Stomach (tissue), 9 donors: ENCODE results near the gene PTTG1IP2. TPM values are rescaled to one million over a fixed set of nuclear protein-coding genes. Genes with fewer than 3 reads are reported as not detected.

Experiments used
- DNase-seq, 2 donors: peaks; one replicate each; pipeline versions ENCODE4 v3.0.0 to v3.0.0-alpha.2; 2013 to 2019
- H3K27ac ChIP-seq, 5 donors: fragments of 200-600 bp in 4 of 5; sonication (generic) in 4 of 5; one replicate each; pipeline ENCODE4 v1.5.1; 2013 to 2019; ENCODE audit warnings: mild to moderate bottlenecking in 1 of 5, moderate library complexity in 1 of 5
- H3K27me3 ChIP-seq, 3 donors: fragments of 200-600 bp; sonication (generic); one replicate each; pipeline ENCODE4 v1.5.1; 2017 to 2019; ENCODE audit warnings: mixed run types in 1 of 3
- H3K36me3 ChIP-seq, 4 donors: fragments of 200-600 bp; sonication (generic); 1 replicate in 3 of 4; 2 replicates in 1 of 4; pipeline ENCODE4 v1.5.1; 2016 to 2019
- H3K4me1 ChIP-seq, 4 donors: fragments of 200-600 bp; sonication (generic); one replicate each; pipeline ENCODE4 v1.5.1; 2016 to 2019
- H3K4me3 ChIP-seq, 4 donors: fragments of 200-600 bp; sonication (generic) in 3 of 4; one replicate each; pipeline ENCODE4 v1.5.1; 2016 to 2019; ENCODE audit warnings: mild to moderate bottlenecking in 1 of 4
- H3K9me3 ChIP-seq, 4 donors: fragments of 200-600 bp; sonication (generic); one replicate each; pipeline ENCODE4 v1.5.1; 2016 to 2019
- CTCF ChIP-seq, 7 experiments: fragments of 450-650 bp in 4 of 7; fragments of 200-600 bp in 3 of 7; sonication (generic) in 3 of 7; IDR thresholded peaks; one replicate each; pipeline ENCODE4 v1.5.1; 2016 to 2019; ENCODE audit warnings: antibody characterized with exemption in 7 of 7, control low read depth in 2 of 7, mild to moderate bottlenecking in 1 of 7
- EP300 ChIP-seq: sonication (generic); formaldehyde crosslinking; IDR thresholded peaks from one replicate; pipeline ENCODE4 v1.6.1; 2017; ENCODE audit warnings: antibody characterized with exemption
- POLR2A ChIP-seq, 4 donors: fragments of 450-650 bp; IDR thresholded peaks; one replicate each; pipeline ENCODE4 v1.6.1; 2016; ENCODE audit warnings: antibody characterized with exemption in 4 of 4, control low read depth in 2 of 4, mild to moderate bottlenecking in 1 of 4, moderate library complexity in 1 of 4
- POLR2AphosphoS5 ChIP-seq, 3 donors: sonication (generic); formaldehyde crosslinking; IDR thresholded peaks; one replicate each; pipeline ENCODE4 v1.6.1; 2016; ENCODE audit warnings: antibody characterized with exemption in 3 of 3
- WGBS, 5 donors: extraction: QIAGEN DNeasy Blood & Tissue Kit in 3 of 5; methylation state at CpG; one replicate each; pipeline versions ENCODE4 v1.1.5 to v1.1.7; 2013 to 2018; 5-methylcytosine and 5-hydroxymethylcytosine counted together
- intact Hi-C: fragments of 100-400 bp; cut with DNase I; formaldehyde crosslinking; loops from one replicate; pipeline ENCODE4 v1.15.1; 2023; ENCODE audit warnings: low total_unique reads
- polyA plus RNA-seq, 3 donors: library from polyadenylated mRNA; stranded (reverse); fragments of 200-250 nt; gene quantifications; one replicate each; pipeline ENCODE4 v1.2.3, GENCODE V29; 2013
- total RNA-seq, 5 donors: library from RNA; depleted of rRNA; stranded (reverse); fragments of >200 nt; gene quantifications; one replicate each; pipeline versions ENCODE4 v1.1.0 to v1.2.3, GENCODE V29; 2014 to 2016
- donor health status: healthy with polysubstance abuse.
- donor health status: Bipolar disorder and iron deficiency.
- donor health status: healthy.

The PTTG1IP2 gene
- total and polyA plus RNA-seq, 8 donors, result not detected

DNA sequence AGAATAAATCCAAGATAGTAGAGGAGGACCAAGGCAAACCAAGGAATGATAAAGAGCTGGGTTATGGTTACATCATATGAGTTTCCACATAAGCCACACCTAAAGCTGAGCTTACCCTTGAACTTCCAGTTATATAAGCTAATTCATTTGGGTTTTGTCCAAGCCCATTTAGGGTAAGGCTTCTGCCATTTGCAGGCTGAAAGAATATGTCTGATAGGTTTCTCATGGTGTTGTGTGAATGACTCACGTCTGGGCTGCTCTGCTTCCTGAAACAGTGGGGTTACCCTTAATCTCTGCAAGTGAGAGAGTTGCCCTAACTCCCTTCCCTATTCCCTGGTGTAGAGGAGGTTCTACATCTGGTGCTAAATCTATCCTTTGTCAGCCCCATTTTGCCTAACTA is 60.8 kb downstream of the PTTG1IP2 start:
- DNase-seq, result no peak
- 36 to 80% (median 56%) methylated on average over 1 of the region's 1 CpG for WGBS, 5 donors
- TF ChIP-seq POLR2A (IDR thresholded peaks at IDR 0.05) (no peak), EP300 (no peak), CTCF (IDR thresholded peaks at IDR 0.05) (no peak), POLR2AphosphoS5 (IDR thresholded peaks at IDR 0.05) (no peak)
- no peak overlapping the region for H3K4me3 ChIP-seq
- no peak overlapping the region for H3K27ac ChIP-seq
- intact Hi-C loops, result no loop called here
- no peaks in the 10 kb centered on the region for H3K36me3 ChIP-seq
- no peaks in the 10 kb centered on the region for H3K9me3 ChIP-seq
- H3K4me1 ChIP-seq, result no peaks in the 10 kb centered on the region
- no peaks in the 10 kb centered on the region for H3K27me3 ChIP-seq

DNA sequence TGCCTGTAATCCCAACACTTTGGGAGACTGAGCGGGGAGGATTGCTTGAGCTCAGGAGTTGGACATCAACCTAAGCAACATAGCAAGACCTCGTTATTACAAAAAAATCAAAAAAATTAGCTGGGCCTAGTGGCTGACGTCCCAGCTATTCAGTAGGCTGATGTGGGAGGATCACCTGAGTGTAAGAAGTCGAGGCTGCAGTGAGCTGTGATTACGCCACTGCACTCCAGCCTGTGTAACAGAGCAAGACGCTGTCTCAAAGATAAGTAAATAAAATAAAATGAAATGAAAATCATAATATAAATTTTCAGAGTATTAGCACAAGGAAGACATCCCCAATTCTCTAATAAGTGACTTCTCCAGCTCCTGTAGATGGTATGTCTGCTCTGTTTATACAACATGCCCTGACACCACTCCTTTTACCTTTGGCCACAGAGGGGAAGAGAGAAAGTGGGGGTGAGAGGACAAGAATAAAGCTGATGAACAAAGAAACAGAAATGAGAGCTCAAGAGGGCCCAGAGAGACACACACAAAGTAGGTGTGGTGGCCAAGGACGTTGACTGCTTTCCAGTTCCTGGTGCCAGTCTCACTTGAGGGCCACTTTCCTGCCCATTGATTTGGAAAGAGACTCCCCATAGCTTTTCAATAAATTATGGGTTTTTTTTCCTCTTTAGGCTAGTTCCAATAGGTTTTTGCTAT is 62.9 kb downstream of the PTTG1IP2 start:
- Histone ChIP-seq H3K4me1 (no peaks in the 10 kb centered on the region), H3K4me3 (no peak overlapping the region), H3K27ac (no peak overlapping the region), H3K27me3 (no peaks in the 10 kb centered on the region), H3K9me3 (no peaks in the 10 kb centered on the region), H3K36me3 (no peaks in the 10 kb centered on the region)
- TF ChIP-seq POLR2A (IDR thresholded peaks at IDR 0.05) (no peak), CTCF (IDR thresholded peaks at IDR 0.05) (no peak), POLR2AphosphoS5 (IDR thresholded peaks at IDR 0.05) (no peak), EP300 (no peak)
- intact Hi-C loops, result no loop called here
- 72 to 81% (median 76%) methylated on average over 7 of the region's 7 CpGs for WGBS, 5 donors
- no peak for DNase-seq

- intact Hi-C loops, result no loop called here
- Histone ChIP-seq H3K27ac (no peak overlapping the region), H3K36me3 (no peaks in the 10 kb centered on the region), H3K9me3 (no peaks in the 10 kb centered on the region), H3K4me1 (no peaks in the 10 kb centered on the region), H3K27me3 (no peaks in the 10 kb centered on the region), H3K4me3 (no peak overlapping the region)
- no peak for DNase-seq
- TF ChIP-seq EP300, result no peak
- TF ChIP-seq POLR2A (IDR thresholded peaks at IDR 0.05), result no peak
- no peak for TF ChIP-seq CTCF (IDR thresholded peaks at IDR 0.05)
- no peak for TF ChIP-seq POLR2AphosphoS5 (IDR thresholded peaks at IDR 0.05)
- WGBS, 5 donors, result 47 to 63% (median 50%) methylated on average over 3 of the region's 3 CpGs
These were observed 67.0 kb downstream of the PTTG1IP2 start for GRCh38 chr7:90536449-90536848.

DNA sequence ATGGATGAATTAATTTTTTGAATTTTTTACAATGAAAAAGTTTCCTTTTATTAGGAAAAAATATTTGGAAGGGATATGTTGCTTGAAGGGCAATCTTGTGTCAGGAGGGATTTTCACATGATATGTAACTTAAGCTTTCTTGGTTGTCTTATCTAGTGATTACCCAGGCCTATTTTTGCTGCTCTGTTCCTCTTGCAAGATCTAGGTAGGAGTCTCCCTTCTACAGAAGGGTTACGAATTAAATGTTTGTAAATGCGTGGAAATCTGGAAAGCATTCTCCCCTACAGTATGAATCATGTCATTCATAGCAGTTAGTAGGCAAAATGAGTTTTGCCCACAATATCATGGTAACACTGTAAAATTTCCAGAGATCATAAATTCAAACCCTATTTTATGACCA is 69.0 kb downstream of the PTTG1IP2 start:
- no peak overlapping the region for H3K4me3 ChIP-seq
- no peaks in the 10 kb centered on the region for H3K4me1 ChIP-seq
- no peak for DNase-seq
- 83 to 96% (median 89%) methylated on average over 2 of the region's 2 CpGs for WGBS, 5 donors
- H3K36me3 ChIP-seq, result no peaks in the 10 kb centered on the region
- H3K27me3 ChIP-seq, result no peaks in the 10 kb centered on the region
- no peak overlapping the region for H3K27ac ChIP-seq
- no peak for TF ChIP-seq EP300
- no peak for TF ChIP-seq POLR2AphosphoS5 (IDR thresholded peaks at IDR 0.05)
- TF ChIP-seq CTCF (IDR thresholded peaks at IDR 0.05), result no peak
- no peak for TF ChIP-seq POLR2A (IDR thresholded peaks at IDR 0.05)
- intact Hi-C loops, result no loop called here
- no peaks in the 10 kb centered on the region for H3K9me3 ChIP-seq
